Loucy (cell line): ENCODE measurements around the gene MYT1.

Experiments
- EZH2phosphoT487 ChIP-seq: fragments of 200-600 bp; IDR thresholded peaks from 2 replicates; pipeline ENCODE4 v1.6.1; 2018; ENCODE audit warnings: antibody characterized with exemption, mild to moderate bottlenecking, moderate library complexity, borderline replicate concordance
- TF ChIP-seq, protein P1 (sequence below): fragments of 200-600 bp; sonication (generic); conservative IDR thresholded peaks from 2 replicates; pipeline ENCODE4 v1.5.1; 2014; ENCODE audit warnings: mild to moderate bottlenecking, antibody characterized with exemption, low read length

- TF ChIP-seq, protein P1, sequence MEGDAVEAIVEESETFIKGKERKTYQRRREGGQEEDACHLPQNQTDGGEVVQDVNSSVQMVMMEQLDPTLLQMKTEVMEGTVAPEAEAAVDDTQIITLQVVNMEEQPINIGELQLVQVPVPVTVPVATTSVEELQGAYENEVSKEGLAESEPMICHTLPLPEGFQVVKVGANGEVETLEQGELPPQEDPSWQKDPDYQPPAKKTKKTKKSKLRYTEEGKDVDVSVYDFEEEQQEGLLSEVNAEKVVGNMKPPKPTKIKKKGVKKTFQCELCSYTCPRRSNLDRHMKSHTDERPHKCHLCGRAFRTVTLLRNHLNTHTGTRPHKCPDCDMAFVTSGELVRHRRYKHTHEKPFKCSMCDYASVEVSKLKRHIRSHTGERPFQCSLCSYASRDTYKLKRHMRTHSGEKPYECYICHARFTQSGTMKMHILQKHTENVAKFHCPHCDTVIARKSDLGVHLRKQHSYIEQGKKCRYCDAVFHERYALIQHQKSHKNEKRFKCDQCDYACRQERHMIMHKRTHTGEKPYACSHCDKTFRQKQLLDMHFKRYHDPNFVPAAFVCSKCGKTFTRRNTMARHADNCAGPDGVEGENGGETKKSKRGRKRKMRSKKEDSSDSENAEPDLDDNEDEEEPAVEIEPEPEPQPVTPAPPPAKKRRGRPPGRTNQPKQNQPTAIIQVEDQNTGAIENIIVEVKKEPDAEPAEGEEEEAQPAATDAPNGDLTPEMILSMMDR: no peak
- TF ChIP-seq EZH2phosphoT487: no peak
Measured at GRCh38 chr20:64153410-64153809, 10.8 kb upstream of the MYT1 start.
